ENCODE measurements around the gene SPRR1B. TPM values are rescaled to one million over a fixed set of nuclear protein-coding genes. Genes with fewer than 3 reads are reported as not detected.

Gene SPRR1B
- total RNA-seq, 1 experiment from 2014 or later, result not detected

- no peak overlapping the region for H2BK12ac ChIP-seq (ENCODE audit: insufficient read length, low read depth, low read length)
- no peak overlapping the region for H3K4ac ChIP-seq (ENCODE audit: low read depth, low read length)
- H3K4me1 Mint-ChIP-seq, result peaks cover 10 to 19% of the 10 kb centered on the region in 2 experiments
- no peak overlapping the region for H2BK15ac ChIP-seq (ENCODE audit: low read depth, low read length)
- no peak overlapping the region for H3T11ph ChIP-seq (ENCODE audit: low read length)
- H2BK120ac ChIP-seq (ENCODE audit: low read depth, low read length, poor library complexity, severe bottlenecking), result no peak overlapping the region
- H2AFZ ChIP-seq (ENCODE audit: low read length), result no peak overlapping the region
- no peak overlapping the region for H3K4me2 ChIP-seq (ENCODE audit: insufficient read depth, insufficient read length, low read length)
- H4K20me1 ChIP-seq (ENCODE audit: control insufficient read depth, insufficient read depth, insufficient read length), result no peaks in the 10 kb centered on the region
- H3K9me3 ChIP-seq (ENCODE audit: control insufficient read depth, low read depth, low read length), result no peaks in the 10 kb centered on the region
- H3K18ac ChIP-seq (ENCODE audit: insufficient read length, low read depth, low read length), result no peak overlapping the region
- no peak overlapping the region for H2AK5ac ChIP-seq (ENCODE audit: insufficient read length, low read length)
- peaks cover 0 to 4% (median 0%) of the 10 kb centered on the region in 3 experiments; a peak in 3 of 7 replicates for H3K36me3 Mint-ChIP-seq (ENCODE audit: insufficient read depth in 1 of 3, low read depth in 3 of 3)
- no peaks in the 10 kb centered on the region for H3K27me3 ChIP-seq (ENCODE audit: insufficient read depth, low read length)
- H3K4me1 ChIP-seq (ENCODE audit: insufficient read depth, low read length), result no peaks in the 10 kb centered on the region; the same call in 1 of the 2 replicates
- TF ChIP-seq, protein P1, sequence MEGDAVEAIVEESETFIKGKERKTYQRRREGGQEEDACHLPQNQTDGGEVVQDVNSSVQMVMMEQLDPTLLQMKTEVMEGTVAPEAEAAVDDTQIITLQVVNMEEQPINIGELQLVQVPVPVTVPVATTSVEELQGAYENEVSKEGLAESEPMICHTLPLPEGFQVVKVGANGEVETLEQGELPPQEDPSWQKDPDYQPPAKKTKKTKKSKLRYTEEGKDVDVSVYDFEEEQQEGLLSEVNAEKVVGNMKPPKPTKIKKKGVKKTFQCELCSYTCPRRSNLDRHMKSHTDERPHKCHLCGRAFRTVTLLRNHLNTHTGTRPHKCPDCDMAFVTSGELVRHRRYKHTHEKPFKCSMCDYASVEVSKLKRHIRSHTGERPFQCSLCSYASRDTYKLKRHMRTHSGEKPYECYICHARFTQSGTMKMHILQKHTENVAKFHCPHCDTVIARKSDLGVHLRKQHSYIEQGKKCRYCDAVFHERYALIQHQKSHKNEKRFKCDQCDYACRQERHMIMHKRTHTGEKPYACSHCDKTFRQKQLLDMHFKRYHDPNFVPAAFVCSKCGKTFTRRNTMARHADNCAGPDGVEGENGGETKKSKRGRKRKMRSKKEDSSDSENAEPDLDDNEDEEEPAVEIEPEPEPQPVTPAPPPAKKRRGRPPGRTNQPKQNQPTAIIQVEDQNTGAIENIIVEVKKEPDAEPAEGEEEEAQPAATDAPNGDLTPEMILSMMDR (conservative IDR thresholded peaks at IDR 0.05), result no peak
- H3K14ac ChIP-seq (ENCODE audit: insufficient read depth, low read length), result no peak overlapping the region
- H3K23me2 ChIP-seq (ENCODE audit: insufficient read length, low read depth, low read length, poor library complexity, severe bottlenecking), result no peaks in the 10 kb centered on the region
- H3K9me3 Mint-ChIP-seq, result peaks cover 12 to 21% of the 10 kb centered on the region in 2 experiments; a peak in 3 of 5 replicates
- no peak overlapping the region for H3K9ac ChIP-seq (ENCODE audit: extremely low read depth, insufficient read length, low read length)
- no peaks in the 10 kb centered on the region for H3K79me2 ChIP-seq (ENCODE audit: insufficient read depth, low read length)
- no peaks in the 10 kb centered on the region for H3K79me1 ChIP-seq (ENCODE audit: insufficient read depth, low read depth, low read length, poor library complexity, severe bottlenecking)
- H3K4me3 Mint-ChIP-seq, result no peak overlapping the region
- peak overlapping the region in 1 of 3 experiments; percentile 63; a peak in 1 of 7 replicates for H3K27ac Mint-ChIP-seq
- no CpG with 5 or more reads among the region's 1 CpG for WGBS (ENCODE audit: extremely low coverage, insufficient read length, low lambda C conversion rate)
- H3K27ac ChIP-seq (ENCODE audit: insufficient read length, low read depth, low read length), result no peak overlapping the region
- H4K91ac ChIP-seq (ENCODE audit: insufficient read length, low read depth, low read length), result no peak overlapping the region
- no peak overlapping the region for H2BK5ac ChIP-seq (ENCODE audit: insufficient read length, low read length)
- no peak overlapping the region for H4K5ac ChIP-seq (ENCODE audit: insufficient read length, low read depth, low read length)
- H2BK20ac ChIP-seq (ENCODE audit: low read depth, low read length, poor library complexity, severe bottlenecking), result no peak overlapping the region
- peaks cover 5% of the 10 kb centered on the region; the same call in 1 of the 2 replicates for H3K27me3 Mint-ChIP-seq (ENCODE audit: low read depth)
- H4K8ac ChIP-seq (replicated peaks; ENCODE audit: insufficient read length, low read depth, low read length), result no peak overlapping the region
- no peak overlapping the region for H3K56ac ChIP-seq (ENCODE audit: insufficient read length, low read depth, low read length)
- no peak for DNase-seq
- no peak overlapping the region for H3K23ac ChIP-seq (ENCODE audit: insufficient read length, low read depth, low read length)
Measured at GRCh38 chr1:153000294-153000693, 30.7 kb upstream of the SPRR1B start.

Measured in H9 (cell line).